Mucosa of rectum (tissue), 2 donors: ENCODE measurements around the gene PLB1.
A peak's percentile ranks its signal among the peaks of the same experiment; 100 is the strongest.

Experiments used
- H3K27ac ChIP-seq, 2 donors: one replicate each; pipeline ENCODE4 v1.7.0; 2013; ENCODE audit warnings: inconsistent platforms in 2 of 2, low read depth in 2 of 2, low read length in 2 of 2
- H3K27me3 ChIP-seq, 2 donors: one replicate each; pipeline ENCODE4 v1.7.0; 2013; ENCODE audit warnings: low read length in 2 of 2; ENCODE audit not compliant: control insufficient read depth in 2 of 2, insufficient read depth in 2 of 2
- H3K36me3 ChIP-seq, 2 donors: one replicate each; pipeline ENCODE4 v1.7.0; 2013; ENCODE audit warnings: low read length in 2 of 2; ENCODE audit not compliant: control insufficient read depth in 2 of 2, insufficient read depth in 2 of 2
- H3K4me1 ChIP-seq, 2 donors: one replicate each; pipeline ENCODE4 v1.7.0; 2013; ENCODE audit warnings: low read length in 2 of 2, mild to moderate bottlenecking in 1 of 2; ENCODE audit not compliant: control insufficient read depth in 2 of 2, insufficient read depth in 2 of 2
- H3K4me3 ChIP-seq, 2 donors: one replicate each; pipeline ENCODE4 v1.7.0; 2013; ENCODE audit warnings: low read length in 2 of 2
- H3K9ac ChIP-seq, 2 donors: one replicate each; pipeline ENCODE4 v1.7.0; 2013; ENCODE audit warnings: low read length in 2 of 2, low read depth in 1 of 2, mild to moderate bottlenecking in 1 of 2
- H3K9me3 ChIP-seq, 2 donors: one replicate each; pipeline ENCODE4 v1.7.0; 2013; ENCODE audit warnings: low read length in 2 of 2; ENCODE audit not compliant: control insufficient read depth in 2 of 2
- donor health status: healthy.
- donor health status: Normal muscosa, but diverticular disease.

The PLB1 gene

GRCh38 chr2:28527196-28527595 lies 31.3 kb downstream of the PLB1 start:
- no peak overlapping the region for H3K27ac ChIP-seq
- no peaks in the 10 kb centered on the region for H3K27me3 ChIP-seq
- no peak overlapping the region for H3K9ac ChIP-seq
- no peaks in the 10 kb centered on the region for H3K36me3 ChIP-seq
- H3K4me3 ChIP-seq: no peak overlapping the region
- no peaks in the 10 kb centered on the region for H3K4me1 ChIP-seq
- no peaks in the 10 kb centered on the region for H3K9me3 ChIP-seq

DNA sequence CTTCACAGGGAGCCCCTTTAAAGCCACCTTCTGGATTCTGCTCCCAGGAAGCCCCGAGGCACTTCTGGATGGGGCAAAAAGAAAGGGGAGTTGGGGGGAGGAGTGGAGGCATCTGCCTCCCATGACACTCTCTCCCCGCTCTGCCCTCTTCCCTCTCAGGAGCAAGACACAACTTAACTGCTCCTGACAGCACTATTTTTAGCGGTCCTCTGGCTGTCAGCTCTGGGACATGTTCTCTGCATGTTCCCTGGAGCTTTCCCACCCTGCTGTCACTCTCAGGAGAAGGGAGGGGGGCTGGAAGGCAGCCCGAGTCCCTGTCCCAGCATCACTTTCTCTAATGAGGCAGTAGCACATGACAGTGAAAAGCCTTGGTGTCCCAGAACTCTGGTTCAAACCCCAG lies 32.3 kb downstream of the PLB1 start:
- Histone ChIP-seq H3K9me3 (no peaks in the 10 kb centered on the region), H3K36me3 (no peaks in the 10 kb centered on the region), H3K27ac (no peak overlapping the region), H3K9ac (no peak overlapping the region), H3K27me3 (no peaks in the 10 kb centered on the region), H3K4me1 (no peaks in the 10 kb centered on the region), H3K4me3 (no peak overlapping the region)

DNA sequence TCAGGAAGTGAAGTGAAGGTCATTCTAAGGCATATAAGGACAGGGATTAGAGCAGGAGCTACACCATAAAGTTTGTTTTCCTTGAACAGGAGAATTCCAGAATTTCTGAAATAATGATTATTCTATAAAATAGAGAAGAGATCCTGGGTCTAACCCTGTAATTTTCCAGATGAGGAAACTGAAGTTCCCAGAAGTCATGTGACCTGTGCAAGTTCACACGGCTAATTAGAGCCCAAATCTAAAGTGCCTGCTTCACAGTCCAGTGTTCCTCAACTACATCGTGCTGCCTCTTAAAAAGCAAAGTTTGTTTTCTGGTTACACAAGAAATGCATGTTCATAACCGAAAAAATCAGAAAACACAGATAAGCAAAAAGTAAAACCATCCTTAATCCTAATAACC lies 34.9 kb downstream of the PLB1 start:
- Histone ChIP-seq H3K36me3 (no peaks in the 10 kb centered on the region), H3K9me3 (no peaks in the 10 kb centered on the region), H3K4me3 (no peak overlapping the region), H3K27me3 (no peaks in the 10 kb centered on the region), H3K9ac (no peak overlapping the region), H3K27ac (no peak overlapping the region), H3K4me1 (no peaks in the 10 kb centered on the region)

DNA sequence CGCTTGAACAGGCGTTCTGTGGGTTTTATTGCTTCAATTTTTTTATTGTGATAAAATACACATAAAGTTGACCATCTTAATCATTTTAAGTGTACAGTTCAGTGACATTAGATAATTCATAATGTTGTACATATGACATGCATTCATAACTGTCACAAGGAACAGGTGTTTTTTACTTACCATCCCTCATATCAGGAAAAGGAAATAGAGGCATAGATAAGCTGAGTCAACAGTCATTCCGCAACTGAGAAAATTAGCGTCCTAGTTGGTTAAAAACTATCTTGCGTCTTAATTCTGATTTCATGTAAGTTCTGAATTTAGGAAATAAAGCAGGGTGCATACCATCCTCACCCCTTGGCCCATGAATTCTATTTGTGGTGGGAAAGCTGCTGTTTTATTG lies 36.5 kb downstream of the PLB1 start:
- no peaks in the 10 kb centered on the region for H3K27me3 ChIP-seq
- H3K9ac ChIP-seq: no peak overlapping the region
- H3K4me1 ChIP-seq: no peaks in the 10 kb centered on the region
- H3K9me3 ChIP-seq: no peaks in the 10 kb centered on the region
- H3K4me3 ChIP-seq: no peak overlapping the region
- no peaks in the 10 kb centered on the region for H3K36me3 ChIP-seq
- H3K27ac ChIP-seq: no peak overlapping the region

GRCh38 chr2:28533044-28533680 lies 37.3 kb downstream of the PLB1 start:
- H3K9me3 ChIP-seq: no peaks in the 10 kb centered on the region
- no peak overlapping the region for H3K9ac ChIP-seq
- no peaks in the 10 kb centered on the region for H3K27me3 ChIP-seq

DNA sequence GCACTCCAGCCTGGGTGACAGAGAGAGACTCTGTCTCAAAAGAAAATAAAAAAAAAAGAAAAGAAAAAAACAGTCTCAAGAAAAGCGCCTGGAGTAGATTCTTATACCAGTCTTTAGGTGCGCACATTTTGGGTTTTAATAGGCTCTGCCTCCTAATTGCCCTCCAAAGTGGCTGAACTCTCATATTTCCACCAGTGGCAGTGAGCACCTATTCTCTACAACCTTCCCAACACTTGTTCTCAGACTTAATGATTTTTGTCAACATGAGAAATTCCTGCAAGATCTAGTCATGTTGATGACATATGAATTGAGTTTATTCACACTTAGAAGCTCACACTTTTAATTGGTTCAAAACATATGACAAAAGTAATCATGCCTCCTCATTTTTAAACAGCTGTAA lies 39.0 kb downstream of the PLB1 start:
- Histone ChIP-seq H3K27me3 (no peaks in the 10 kb centered on the region), H3K4me3 (no peak overlapping the region), H3K9me3 (no peaks in the 10 kb centered on the region), H3K9ac (no peak overlapping the region), H3K4me1 (peaks cover 0 to 2% of the 10 kb centered on the region in 2 donors), H3K36me3 (no peaks in the 10 kb centered on the region), H3K27ac (no peak overlapping the region)

More at GRCh38 chr2:28533044-28533680, 37.3 kb downstream of the PLB1 start:
- Histone ChIP-seq H3K4me3 (no peak overlapping the region), H3K36me3 (no peaks in the 10 kb centered on the region), H3K27ac (no peak overlapping the region), H3K4me1 (no peaks in the 10 kb centered on the region)

DNA sequence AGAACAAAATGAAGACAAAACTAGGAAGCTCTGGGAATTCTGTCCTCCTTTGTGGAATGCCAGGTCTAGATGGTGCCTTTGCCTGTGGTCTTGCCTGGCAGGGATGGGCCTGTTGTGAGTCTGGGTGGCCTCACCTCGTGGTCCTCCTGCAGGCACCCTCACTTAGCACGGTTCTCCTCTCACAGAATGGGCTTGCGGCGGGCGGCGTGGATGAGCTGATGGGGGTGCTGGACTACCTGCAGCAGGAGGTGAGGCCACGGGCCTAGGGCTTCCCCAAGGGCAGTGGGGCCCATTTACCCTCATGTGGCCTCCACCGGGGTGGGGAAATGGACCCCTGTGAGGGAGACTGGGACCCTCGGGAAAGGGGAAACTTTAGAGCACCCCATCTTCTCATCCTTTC lies 42.3 kb downstream of the PLB1 start:
- H3K27ac ChIP-seq: no peak overlapping the region
- H3K9ac ChIP-seq: no peak overlapping the region
- H3K36me3 ChIP-seq: no peaks in the 10 kb centered on the region
- no peak overlapping the region for H3K4me3 ChIP-seq
- H3K27me3 ChIP-seq: no peaks in the 10 kb centered on the region
- H3K4me1 ChIP-seq: peaks cover 0 to 2% of the 10 kb centered on the region in 2 donors
- no peaks in the 10 kb centered on the region for H3K9me3 ChIP-seq

DNA sequence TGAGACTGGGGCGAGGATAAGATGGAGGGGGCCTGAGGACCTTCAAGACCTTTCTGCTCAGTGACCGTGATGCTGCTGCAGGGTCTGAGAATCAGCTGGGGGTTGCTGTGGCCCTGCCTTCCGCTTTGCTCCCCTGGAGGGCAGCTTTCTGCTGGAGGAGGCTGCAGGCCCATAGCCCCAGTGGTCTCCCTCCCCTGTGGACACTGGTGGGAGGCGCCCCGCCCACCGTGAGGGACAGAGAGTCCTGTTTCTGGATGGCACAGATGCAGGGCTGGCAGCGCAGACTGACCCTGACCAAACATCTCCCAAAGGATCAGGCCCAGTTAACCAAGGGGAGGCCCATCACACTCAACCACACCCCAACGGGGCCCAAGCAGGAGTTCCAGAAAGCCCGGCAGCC lies 42.8 kb downstream of the PLB1 start:
- H3K9ac ChIP-seq: no peak overlapping the region
- no peak overlapping the region for H3K27ac ChIP-seq
- H3K9me3 ChIP-seq: no peaks in the 10 kb centered on the region

GRCh38 chr2:28539118-28539541 lies 43.3 kb downstream of the PLB1 start:
- no peaks in the 10 kb centered on the region for H3K27me3 ChIP-seq
- no peak overlapping the region for H3K27ac ChIP-seq
- no peak overlapping the region for H3K9ac ChIP-seq
- H3K4me1 ChIP-seq: peaks cover 2% of the 10 kb centered on the region in 2 donors
- no peaks in the 10 kb centered on the region for H3K9me3 ChIP-seq
- H3K4me3 ChIP-seq: peak overlapping the region in 1 of 2 donors; percentile 33
- no peaks in the 10 kb centered on the region for H3K36me3 ChIP-seq

More for the DNA sequence above, 42.8 kb downstream of the PLB1 start:
- Histone ChIP-seq H3K4me3 (peak overlapping the region in 1 of 2 donors; percentile 33), H3K27me3 (no peaks in the 10 kb centered on the region), H3K4me1 (peaks cover 0 to 2% of the 10 kb centered on the region in 2 donors), H3K36me3 (no peaks in the 10 kb centered on the region)

- H3K36me3 ChIP-seq: no peaks in the 10 kb centered on the region
- no peak overlapping the region for H3K27ac ChIP-seq
- H3K9me3 ChIP-seq: no peaks in the 10 kb centered on the region
- H3K27me3 ChIP-seq: no peaks in the 10 kb centered on the region
- peaks cover 27 to 35% of the 10 kb centered on the region in 2 donors for H3K4me1 ChIP-seq
- H3K9ac ChIP-seq: no peak overlapping the region
- H3K4me3 ChIP-seq: no peak overlapping the region
These were observed 47.6 kb downstream of the PLB1 start for GRCh38 chr2:28543316-28544035.
